ENCODE results near the gene STK11IP.
"Not testable (repeated sequence)": the region's sequence is repeated elsewhere in the genome, so short reads cannot be mapped to it uniquely, and the experiment has no call there.

The STK11IP gene

DNA sequence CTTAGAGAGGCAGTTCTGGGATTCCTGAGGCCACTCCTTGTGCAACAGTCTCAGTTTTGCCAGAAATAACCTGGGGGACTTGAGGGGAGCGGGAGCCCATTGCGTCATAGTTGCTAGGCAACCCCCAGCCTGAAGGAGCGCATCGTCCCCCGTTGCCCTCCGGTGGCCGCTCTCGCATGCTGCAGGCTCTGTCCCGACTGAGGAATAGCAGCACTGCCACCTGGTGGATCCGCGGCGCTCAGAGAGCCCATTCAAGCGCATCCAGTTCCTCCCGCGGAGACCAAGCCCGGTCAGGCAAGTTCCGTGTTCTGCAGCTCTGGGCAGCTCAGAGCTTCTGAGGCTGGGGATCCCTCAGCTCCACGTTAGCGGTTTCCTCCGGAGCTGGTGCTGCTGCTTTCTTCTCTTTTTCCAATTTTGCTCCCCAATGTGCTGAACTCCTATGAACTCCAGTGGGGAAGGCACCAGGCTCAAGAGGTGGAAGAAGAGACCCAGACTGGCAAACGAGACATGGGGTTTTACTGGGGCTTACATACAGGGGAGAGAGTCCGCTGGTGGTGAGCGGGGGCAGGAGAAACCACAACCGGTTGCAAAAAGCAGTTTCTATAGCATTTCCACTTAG lies 44.9 kb downstream of the STK11IP start:
- Histone ChIP-seq H3K9me3 (no peaks in the 10 kb centered on the region), H3K36me3 (replicated peaks) (no peaks in the 10 kb centered on the region; the same call in 1 of the 2 replicates), H3K27me3 (ENCODE audit: low read depth) (no peaks in the 10 kb centered on the region), H3K4me3 (no peak overlapping the region), H3K4me1 (no peaks in the 10 kb centered on the region)
- in situ Hi-C loops (cut with MboI; ENCODE audit: low sequenced_read_pairs) = loop anchor here (5.0 kb wide), 1 partner anchor 100 kb away; the partner anchor contains the start of genes CHPF and TMEM198
- DNase-seq (ENCODE audit: low spot score in 2 of 2) = peak; percentile 83 to 96

GRCh38 chr2:219643084-219643473 lies 45.4 kb downstream of the STK11IP start:
- H3K4me1 ChIP-seq = no peaks in the 10 kb centered on the region
- no peaks in the 10 kb centered on the region for H3K9me3 ChIP-seq
- DNase-seq (ENCODE audit: low spot score in 2 of 2) = no peak
- no peak overlapping the region for H3K4me3 ChIP-seq
- in situ Hi-C loops (cut with MboI; ENCODE audit: low sequenced_read_pairs) = loop anchor here (5.0 kb wide), 1 partner anchor 101 kb away; the partner anchor contains the start of genes CHPF and TMEM198
- no peaks in the 10 kb centered on the region; the same call in 1 of the 2 replicates for H3K36me3 ChIP-seq (replicated peaks)
- H3K27me3 ChIP-seq (ENCODE audit: low read depth) = no peaks in the 10 kb centered on the region

- Histone ChIP-seq H3K27me3 (ENCODE audit: low read depth) (no peaks in the 10 kb centered on the region), H3K9me3 (no peaks in the 10 kb centered on the region), H3K36me3 (replicated peaks) (no peaks in the 10 kb centered on the region; the same call in 1 of the 2 replicates), H3K4me3 (no peak overlapping the region), H3K4me1 (no peaks in the 10 kb centered on the region)
- in situ Hi-C loops (cut with MboI; ENCODE audit: low sequenced_read_pairs) = loop anchor here (5.0 kb wide), 1 partner anchor 102 kb away; the partner anchor contains the start of genes CHPF and TMEM198
- peak in 1 of 2 experiments; percentile 45 for DNase-seq (ENCODE audit: low spot score in 2 of 2)
Measured at GRCh38 chr2:219643788-219644398, 46.2 kb downstream of the STK11IP start.

DNA sequence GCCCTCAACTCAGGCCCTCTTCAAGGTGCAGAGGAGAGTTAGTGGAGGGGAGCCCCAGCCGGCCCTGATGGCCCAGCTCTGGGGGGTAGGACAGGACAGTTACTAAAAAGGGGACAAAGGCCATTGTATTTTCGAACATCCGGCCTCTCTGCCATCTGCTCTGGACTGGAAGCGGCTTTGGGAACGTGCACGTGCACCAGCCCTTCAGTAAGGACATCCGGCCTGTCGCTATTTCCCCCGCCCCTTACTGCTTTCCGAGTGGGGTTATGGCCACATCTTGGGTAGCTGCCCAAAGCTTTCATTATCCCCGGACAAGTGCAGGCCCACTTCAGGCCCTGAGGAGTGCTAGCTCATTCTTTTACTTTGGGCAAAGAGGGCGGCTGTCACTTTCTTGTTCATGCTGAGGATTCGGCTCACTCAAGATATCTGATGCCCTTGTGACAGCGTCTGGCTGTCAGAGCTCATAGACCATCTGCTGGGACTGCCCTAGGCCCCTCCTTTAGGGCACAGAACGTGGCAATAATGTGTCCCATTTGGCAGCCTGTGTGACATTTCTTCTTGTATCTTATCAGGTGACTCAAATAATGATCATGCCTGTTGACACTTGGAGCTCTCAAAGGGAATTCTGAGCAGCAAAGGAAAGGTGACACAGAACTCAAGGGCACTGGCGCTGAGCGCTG lies 47.3 kb downstream of the STK11IP start:
- Histone ChIP-seq H3K4me3 (no peak overlapping the region), H3K27me3 (ENCODE audit: low read depth) (peaks cover 1% of the 10 kb centered on the region), H3K9me3 (no peaks in the 10 kb centered on the region), H3K4me1 (no peaks in the 10 kb centered on the region), H3K36me3 (replicated peaks) (no peaks in the 10 kb centered on the region; the same call in 1 of the 2 replicates)
- in situ Hi-C loops (cut with MboI; ENCODE audit: low sequenced_read_pairs) = loop anchor here (5.0 kb wide), 1 partner anchor 103 kb away; the partner anchor contains the start of genes CHPF and TMEM198
- DNase-seq (ENCODE audit: low spot score in 2 of 2) = no peak

DNA sequence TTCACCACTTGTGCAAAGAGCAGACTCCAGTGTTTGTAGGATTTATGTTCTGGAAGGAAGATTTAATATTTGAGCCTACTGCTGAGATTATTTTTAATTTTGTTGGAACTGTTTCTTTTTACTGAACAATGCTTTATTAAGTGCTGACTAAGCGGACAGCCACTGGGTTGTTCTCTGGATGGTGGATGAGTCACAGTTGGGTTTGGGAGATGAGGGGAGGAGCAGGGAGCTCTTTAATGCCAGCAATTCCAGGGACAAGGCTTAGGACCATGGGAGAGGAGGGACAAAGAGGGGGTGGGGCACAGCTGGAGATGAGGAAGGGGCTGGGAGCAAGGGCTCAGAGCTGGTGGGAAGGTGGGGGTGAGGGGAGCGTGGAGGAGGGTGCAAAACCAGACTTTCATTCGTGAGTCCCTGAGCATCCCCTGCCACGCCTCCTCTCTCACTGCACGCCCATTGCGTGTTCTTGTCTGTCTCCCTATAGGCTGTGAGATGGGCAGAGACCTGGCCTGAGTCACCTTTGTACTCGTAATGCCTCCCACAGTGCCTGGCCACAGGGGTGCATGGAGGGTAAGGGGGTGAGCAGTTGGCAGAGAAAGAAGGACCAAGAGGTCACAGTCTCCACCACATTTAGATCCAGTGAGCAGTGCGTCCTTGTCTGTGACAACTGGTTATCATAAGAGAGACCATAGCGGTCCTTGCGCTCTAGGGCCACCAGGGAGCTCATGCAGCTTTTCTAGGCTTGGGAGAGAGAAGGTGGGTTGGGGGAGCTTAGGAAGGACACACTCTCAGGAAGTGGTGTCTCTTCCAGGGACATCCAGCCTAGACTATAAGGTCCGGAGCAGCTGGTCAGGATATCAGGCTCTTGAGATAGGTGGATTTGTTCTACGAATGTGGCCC lies 48.2 kb downstream of the STK11IP start:
- no peaks in the 10 kb centered on the region; the same call in 1 of the 2 replicates for H3K36me3 ChIP-seq (replicated peaks)
- H3K4me1 ChIP-seq = no peaks in the 10 kb centered on the region
- peaks cover 11% of the 10 kb centered on the region for H3K27me3 ChIP-seq (ENCODE audit: low read depth)
- no peak for DNase-seq (ENCODE audit: low spot score in 2 of 2)
- no peak overlapping the region for H3K4me3 ChIP-seq
- H3K9me3 ChIP-seq = no peaks in the 10 kb centered on the region
- in situ Hi-C loops (cut with MboI; ENCODE audit: low sequenced_read_pairs) = no loop called here

DNA sequence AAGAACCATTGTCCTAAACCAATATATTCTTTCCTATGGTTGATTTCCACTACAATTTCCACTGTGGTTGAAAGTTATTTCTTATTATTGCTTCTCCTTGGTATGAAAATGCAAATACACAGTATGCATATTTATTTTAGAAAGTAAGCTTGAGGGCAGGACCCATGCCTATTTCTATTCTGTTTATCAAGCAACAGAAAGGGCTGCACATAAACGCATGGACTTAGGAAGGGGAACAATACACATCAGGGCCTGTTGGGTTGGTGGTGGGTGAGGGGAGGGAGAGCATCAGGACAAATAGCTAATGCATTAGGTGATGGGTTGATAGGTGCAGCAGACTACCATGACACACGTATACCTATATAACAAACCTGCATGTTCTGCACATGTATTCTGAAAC lies 50.5 kb downstream of the STK11IP start:
- DNase-seq (ENCODE audit: low spot score in 2 of 2) = no peak
- in situ Hi-C loops (cut with MboI; ENCODE audit: low sequenced_read_pairs) = no loop called here
- H3K27me3 ChIP-seq (ENCODE audit: low read depth) = peaks cover 31% of the 10 kb centered on the region
- no peaks in the 10 kb centered on the region for H3K4me1 ChIP-seq
- no peak overlapping the region for H3K4me3 ChIP-seq
- no peaks in the 10 kb centered on the region for H3K36me3 ChIP-seq (replicated peaks)
- no peaks in the 10 kb centered on the region for H3K9me3 ChIP-seq

GRCh38 chr2:219648963-219649362 lies 51.3 kb downstream of the STK11IP start:
- in situ Hi-C loops (cut with MboI; ENCODE audit: low sequenced_read_pairs) = no loop called here
- Histone ChIP-seq H3K36me3 (replicated peaks) (no peaks in the 10 kb centered on the region), H3K9me3 (no peaks in the 10 kb centered on the region), H3K27me3 (ENCODE audit: low read depth) (peaks cover 37% of the 10 kb centered on the region), H3K4me3 (no peak overlapping the region), H3K4me1 (no peaks in the 10 kb centered on the region)
- DNase-seq (ENCODE audit: low spot score in 2 of 2) = no peak

DNA sequence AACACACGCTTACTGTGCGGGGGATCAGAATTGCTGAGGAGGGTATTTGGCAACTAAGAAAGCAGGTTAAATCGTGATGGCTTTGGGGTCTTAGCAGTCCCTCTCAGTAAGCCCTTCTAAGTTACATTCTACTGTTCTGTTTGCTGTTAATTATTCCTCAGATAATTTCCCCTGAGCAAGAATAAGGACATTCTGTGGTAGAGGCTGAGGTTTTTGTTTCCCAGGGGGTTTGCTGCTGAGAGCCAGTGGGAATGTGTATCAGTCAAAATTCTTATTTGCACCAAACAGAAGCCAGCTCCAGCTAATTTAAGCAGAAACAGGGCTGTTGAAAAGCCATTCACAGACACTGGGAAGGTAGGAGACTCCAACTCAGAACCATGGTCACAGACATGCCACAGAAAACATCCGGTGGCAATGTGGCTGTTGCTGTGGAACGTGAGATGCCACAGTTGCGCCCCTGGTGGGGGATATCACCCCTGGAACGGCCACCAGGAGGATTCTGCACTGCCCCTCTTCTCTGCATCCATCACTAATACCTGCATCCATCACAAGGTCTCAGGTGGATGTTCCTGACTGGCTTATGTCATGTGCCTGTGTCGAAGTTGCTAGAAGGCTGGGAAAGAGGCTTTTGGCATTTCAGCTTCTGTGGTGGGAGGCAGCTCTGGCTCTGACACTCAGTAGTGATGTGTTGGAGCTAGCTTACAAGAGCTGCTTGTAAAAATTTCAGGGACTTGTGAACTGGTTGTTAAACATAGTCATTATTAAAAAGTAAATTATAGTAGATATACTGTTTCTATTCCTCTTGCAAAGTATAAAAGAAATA lies 53.0 kb downstream of the STK11IP start:
- Histone ChIP-seq H3K36me3 (replicated peaks) (no peaks in the 10 kb centered on the region), H3K27me3 (ENCODE audit: low read depth) (peaks cover 47% of the 10 kb centered on the region), H3K4me3 (no peak overlapping the region), H3K4me1 (no peaks in the 10 kb centered on the region), H3K9me3 (no peaks in the 10 kb centered on the region)
- in situ Hi-C loops (cut with MboI; ENCODE audit: low sequenced_read_pairs) = no loop called here
- no peak for DNase-seq (ENCODE audit: low spot score in 2 of 2)

- in situ Hi-C loops (cut with MboI; ENCODE audit: low sequenced_read_pairs); H3K36me3 ChIP-seq (replicated peaks); DNase-seq (ENCODE audit: low spot score in 2 of 2); H3K4me1 ChIP-seq; H3K9me3 ChIP-seq; H3K4me3 ChIP-seq: not testable (repeated sequence)
- H3K27me3 ChIP-seq (ENCODE audit: low read depth) = peaks cover 52% of the 10 kb centered on the region
Measured at GRCh38 chr2:219651656-219652055, 54.0 kb downstream of the STK11IP start.

DNA sequence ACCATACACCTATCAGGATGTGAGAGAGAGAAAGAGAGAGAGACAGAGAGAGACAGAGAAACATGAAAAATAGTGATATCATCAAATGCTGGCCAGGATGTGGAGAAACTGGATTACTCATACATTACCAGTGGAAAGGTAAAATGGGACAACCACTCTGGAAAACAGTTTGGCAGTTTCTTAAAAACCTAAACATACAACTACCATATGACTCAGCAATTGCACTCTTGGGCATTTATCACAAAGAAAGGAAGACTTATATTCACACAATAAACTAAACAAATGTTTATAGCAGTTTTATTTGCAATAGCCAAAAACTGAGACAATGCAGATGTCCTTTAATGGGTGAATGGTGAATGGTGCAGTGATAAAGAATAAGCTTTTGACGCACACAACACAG lies 58.9 kb downstream of the STK11IP start:
- Histone ChIP-seq H3K9me3 (no peaks in the 10 kb centered on the region; the same call in 1 of the 2 replicates), H3K27me3 (ENCODE audit: low read depth) (peaks cover 63% of the 10 kb centered on the region), H3K4me3 (no peak overlapping the region), H3K36me3 (replicated peaks) (no peaks in the 10 kb centered on the region), H3K4me1 (no peaks in the 10 kb centered on the region)
- no peak for DNase-seq (ENCODE audit: low spot score in 2 of 2)
- in situ Hi-C loops (cut with MboI; ENCODE audit: low sequenced_read_pairs) = no loop called here

DNA sequence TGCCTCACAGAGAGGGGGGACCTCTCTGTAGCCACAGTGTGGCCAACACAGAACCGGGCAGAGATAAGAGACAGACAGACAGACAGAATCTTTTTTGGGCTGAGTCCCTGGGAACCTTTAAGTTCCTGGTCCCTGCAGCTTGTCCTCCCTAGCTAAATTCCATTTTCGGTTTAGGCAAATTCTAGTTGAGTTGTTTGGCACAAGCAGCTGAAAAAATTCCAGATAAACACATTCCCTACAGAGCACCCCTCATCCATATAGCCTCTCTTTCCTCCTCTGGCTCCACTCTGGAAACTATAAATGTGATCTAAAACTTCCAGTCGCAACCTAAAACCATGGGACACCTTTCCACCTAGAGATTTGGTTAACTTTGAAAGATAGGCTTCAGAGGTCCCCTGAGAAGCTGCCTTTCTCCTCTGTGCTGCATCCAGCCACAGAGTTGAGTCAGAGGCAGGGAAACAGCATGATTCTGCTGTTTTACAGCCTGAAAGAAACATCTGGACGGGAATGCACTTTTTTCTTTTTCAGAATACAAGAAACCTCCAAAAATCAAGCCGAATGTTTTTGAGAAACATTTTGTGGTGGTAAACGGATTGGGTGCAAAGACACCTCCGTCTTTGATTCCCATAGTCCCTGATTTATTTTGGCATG lies 60.7 kb downstream of the STK11IP start:
- in situ Hi-C loops (cut with MboI; ENCODE audit: low sequenced_read_pairs) = no loop called here
- Histone ChIP-seq H3K27me3 (ENCODE audit: low read depth) (peaks cover 49% of the 10 kb centered on the region), H3K4me3 (no peak overlapping the region), H3K36me3 (replicated peaks) (no peaks in the 10 kb centered on the region), H3K4me1 (no peaks in the 10 kb centered on the region), H3K9me3 (no peaks in the 10 kb centered on the region; the same call in 1 of the 2 replicates)
- no peak for DNase-seq (ENCODE audit: low spot score in 2 of 2)

- in situ Hi-C loops (cut with MboI; ENCODE audit: low sequenced_read_pairs) = no loop called here
- DNase-seq (ENCODE audit: low spot score in 2 of 2) = no peak
- Histone ChIP-seq H3K27me3 (ENCODE audit: low read depth) (peaks cover 43% of the 10 kb centered on the region), H3K4me3 (no peak overlapping the region), H3K9me3 (no peaks in the 10 kb centered on the region; the same call in 1 of the 2 replicates), H3K36me3 (replicated peaks) (no peaks in the 10 kb centered on the region), H3K4me1 (no peaks in the 10 kb centered on the region)
Measured at GRCh38 chr2:219658874-219659273, 61.2 kb downstream of the STK11IP start.

Measured in HAP-1 (cell line).